Subcutaneous adipose tissue (tissue), 4 donors: ENCODE data around the gene HOXD3. TPM values are rescaled to one million over a fixed set of nuclear protein-coding genes. Genes with fewer than 3 reads are reported as not detected.

Experiments
- total RNA-seq, 4 donors: library from RNA; depleted of rRNA; stranded (reverse); fragments of >200 nt; gene quantifications; one replicate each; pipeline ENCODE4 v1.1.0, GENCODE V29; 2016
- TF ChIP-seq, protein P1 (sequence below): fragments of 450-650 bp; IDR thresholded peaks from one replicate; pipeline ENCODE4 v1.5.1; 2016; ENCODE audit warnings: low read depth, mild to moderate bottlenecking, control low read depth, antibody characterized with exemption, moderate library complexity

HOXD3 gene
- 10 to 100 TPM in 1 of 4 donors, 1 to 10 TPM in 3; 1.3 to 23.0 (median 3.6) TPM for total RNA-seq

DNA sequence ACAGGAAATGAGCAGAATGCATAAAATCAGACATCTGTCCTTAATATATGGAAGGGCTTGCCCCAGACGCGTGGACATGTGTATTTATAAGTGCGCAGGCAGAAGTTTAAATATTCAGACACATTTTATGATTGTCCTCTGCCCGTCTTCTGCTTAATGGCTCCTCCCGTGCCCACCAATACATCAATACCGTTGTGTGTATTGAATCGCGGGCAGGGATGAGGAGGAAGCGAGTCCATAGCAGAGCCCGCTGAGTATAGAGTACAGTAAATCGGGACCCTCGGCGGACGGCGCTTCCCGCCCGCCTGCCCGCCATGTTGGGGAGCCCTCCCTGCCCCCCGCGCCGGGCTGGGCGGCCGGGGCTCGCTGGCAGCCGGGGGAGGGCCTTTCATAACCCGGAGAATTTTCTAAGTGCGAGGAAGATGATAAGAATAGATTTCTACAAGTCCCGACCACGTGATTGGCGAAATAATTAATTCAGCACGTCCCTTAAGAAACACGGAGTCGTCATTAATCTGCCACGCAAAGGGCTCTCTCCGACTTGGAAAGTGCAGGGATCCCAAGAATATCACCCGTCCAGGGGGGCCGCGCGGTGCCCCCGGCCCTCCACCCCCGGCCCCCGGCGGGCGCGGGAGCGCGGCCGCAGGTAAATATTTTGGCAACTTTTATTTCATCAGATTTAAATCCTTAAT, at the start of gene HOXD3:
Gene HOXD3 (plus strand): TSS at position 501 of the 692 bp plus-strand sequence. CDS start 11,808 bp downstream, outside the sequence.
- TF ChIP-seq, protein P1, sequence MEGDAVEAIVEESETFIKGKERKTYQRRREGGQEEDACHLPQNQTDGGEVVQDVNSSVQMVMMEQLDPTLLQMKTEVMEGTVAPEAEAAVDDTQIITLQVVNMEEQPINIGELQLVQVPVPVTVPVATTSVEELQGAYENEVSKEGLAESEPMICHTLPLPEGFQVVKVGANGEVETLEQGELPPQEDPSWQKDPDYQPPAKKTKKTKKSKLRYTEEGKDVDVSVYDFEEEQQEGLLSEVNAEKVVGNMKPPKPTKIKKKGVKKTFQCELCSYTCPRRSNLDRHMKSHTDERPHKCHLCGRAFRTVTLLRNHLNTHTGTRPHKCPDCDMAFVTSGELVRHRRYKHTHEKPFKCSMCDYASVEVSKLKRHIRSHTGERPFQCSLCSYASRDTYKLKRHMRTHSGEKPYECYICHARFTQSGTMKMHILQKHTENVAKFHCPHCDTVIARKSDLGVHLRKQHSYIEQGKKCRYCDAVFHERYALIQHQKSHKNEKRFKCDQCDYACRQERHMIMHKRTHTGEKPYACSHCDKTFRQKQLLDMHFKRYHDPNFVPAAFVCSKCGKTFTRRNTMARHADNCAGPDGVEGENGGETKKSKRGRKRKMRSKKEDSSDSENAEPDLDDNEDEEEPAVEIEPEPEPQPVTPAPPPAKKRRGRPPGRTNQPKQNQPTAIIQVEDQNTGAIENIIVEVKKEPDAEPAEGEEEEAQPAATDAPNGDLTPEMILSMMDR: no peak

DNA sequence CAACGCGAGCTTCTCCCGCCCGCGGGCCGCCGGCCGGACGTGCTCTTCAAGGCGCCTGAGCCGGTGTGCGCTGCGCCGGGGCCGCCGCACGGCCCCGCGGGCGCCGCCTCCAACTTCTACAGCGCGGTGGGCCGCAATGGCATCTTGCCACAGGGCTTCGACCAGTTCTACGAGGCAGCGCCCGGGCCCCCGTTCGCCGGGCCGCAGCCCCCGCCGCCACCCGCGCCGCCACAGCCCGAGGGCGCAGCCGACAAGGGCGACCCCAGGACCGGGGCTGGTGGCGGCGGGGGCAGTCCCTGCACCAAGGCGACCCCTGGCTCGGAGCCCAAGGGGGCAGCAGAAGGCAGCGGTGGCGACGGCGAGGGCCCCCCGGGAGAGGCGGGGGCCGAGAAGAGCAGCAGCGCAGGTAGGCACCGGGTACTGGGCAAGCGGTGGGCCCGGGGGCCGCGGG, 49.4 kb upstream of the HOXD3 start:
- TF ChIP-seq, protein P1: no peak

DNA sequence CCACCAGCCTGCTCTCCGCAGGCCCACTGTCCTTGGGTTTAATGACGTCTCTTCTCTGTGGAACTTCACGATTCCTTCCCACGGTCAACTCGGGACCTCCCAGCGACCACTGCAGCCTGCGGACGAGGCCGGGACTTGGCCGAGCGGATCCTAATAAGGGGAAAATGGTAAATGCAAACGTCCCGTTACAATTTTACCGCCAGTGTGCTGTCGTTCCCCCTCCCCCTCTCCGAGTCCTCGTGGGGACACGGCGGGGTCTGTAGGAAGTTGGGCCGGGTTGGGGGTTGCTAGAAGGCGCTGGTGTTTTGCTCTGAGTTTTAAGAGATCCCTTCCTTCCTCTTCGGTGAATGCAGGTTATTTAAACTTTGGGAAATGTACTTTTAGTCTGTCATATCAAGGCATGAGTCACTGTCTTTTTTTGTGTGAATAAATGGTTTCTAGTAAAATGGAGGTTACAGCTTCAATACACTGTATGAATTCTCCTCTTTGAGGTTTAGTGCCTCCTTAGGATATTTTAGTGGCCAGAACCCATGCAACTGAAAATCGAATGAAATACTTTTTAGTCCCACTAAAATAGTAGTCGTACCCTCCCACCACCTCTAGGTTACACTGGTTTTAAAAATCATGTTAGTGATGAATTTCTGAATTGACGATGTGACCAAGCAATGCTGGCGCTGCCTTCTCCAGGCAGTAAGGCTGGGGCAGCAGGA, 47.8 kb upstream of the HOXD3 start:
- TF ChIP-seq, protein P1: no peak

DNA sequence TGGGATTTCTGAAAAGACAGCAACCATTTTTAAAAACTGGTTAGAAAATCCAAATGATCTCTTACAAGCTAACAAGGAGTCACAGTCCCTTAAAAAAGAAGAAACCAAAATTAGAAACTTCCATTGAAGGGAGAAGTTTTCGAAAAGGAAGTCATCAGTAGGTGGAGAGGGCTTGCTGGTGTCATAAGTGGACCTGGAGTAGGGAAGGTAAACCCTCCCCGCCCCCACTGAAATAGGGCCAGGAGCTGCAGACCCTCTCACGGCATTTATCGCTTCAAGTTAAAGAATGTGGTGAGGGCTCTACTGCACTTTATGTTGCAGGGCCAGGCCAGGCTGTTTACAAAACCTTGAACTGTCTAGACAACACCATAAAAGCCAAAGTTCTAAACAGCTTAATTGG, 47.2 kb upstream of the HOXD3 start:
- TF ChIP-seq, protein P1: no peak

DNA sequence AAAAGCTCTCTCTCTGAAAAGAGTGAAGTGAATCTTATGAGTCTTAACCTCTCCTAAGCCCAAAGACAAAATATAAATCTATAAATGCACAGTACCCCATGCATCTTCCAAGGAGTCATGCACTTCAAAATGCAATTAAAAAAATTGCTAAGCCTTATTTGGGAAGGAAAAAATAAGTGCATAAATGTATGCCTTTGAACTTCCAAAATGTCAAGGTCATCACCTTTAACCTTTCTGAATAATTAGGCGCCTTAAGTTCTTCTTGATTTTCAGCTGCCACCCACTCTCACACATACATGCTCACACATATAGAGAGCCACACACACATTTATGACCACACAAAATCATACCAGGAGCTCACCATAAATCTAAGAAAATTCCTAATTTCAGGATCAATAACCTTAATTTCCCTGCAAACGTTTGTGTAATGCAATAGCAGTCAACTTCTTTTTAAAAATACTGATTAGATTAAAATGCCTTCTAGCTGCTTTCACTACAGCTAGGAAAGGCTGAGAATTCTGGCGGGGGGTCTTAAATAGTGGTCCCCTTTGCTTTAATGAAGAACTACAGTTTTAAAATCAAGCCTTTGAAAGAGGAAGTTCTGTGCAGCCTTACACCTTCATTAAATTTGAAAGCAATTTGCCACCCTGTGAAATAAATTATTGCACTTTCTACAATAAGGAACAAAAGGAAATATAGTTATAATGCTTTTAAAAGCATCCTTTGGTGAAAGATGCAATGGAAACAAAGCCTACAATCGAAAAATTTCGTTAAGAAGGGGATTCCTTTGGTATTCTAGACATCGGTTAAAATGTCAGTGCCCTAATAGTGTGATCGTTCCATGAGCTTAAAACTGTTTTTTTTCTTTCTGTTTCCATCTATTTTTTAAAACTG, 46.4 kb upstream of the HOXD3 start:
- TF ChIP-seq, protein P1: no peak

DNA sequence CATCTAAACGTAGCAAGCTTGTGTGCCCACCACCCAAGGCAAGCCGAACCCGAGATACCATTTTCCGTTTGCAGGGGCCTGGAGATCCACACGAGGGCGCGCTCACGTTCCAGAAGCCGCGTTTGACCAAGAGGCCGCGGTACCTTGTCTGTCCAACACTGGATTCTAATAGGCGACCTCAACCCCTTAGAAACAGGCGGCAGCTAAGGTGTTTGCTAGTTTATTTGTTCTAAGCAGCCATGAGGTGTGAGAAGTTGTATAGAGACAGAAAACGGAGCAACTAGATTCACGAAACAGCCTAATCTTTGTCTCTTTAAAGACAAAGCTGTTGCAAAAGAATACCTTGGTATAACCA, 45.8 kb upstream of the HOXD3 start:
- TF ChIP-seq, protein P1: no peak
